Activated CD8-positive, alpha-beta memory T cell treated with anti-CD3 and anti-CD28 coated beads for 1 hour (primary cell): ENCODE data around the gene MAST2.
"Not testable (repeated sequence)": the region's sequence is repeated elsewhere in the genome, so short reads cannot be mapped to it uniquely, and the experiment has no call there.

Experiments
- DNase-seq, 2 donors: peaks; one replicate each; pipeline ENCODE4 v3.0.0-alpha.2; 2020; ENCODE audit warnings: low read depth in 1 of 2; ENCODE audit errors: extremely low read depth in 1 of 2

Gene MAST2

GRCh38 chr1:45891087-45891486 lies 87.7 kb downstream of the MAST2 start:
- DNase-seq, result no peak

GRCh38 chr1:45892068-45892785 lies 88.8 kb downstream of the MAST2 start:
- no peak for DNase-seq

- no peak for DNase-seq
Observed at GRCh38 chr1:45894331-45894730, 90.9 kb downstream of the MAST2 start.

GRCh38 chr1:45894921-45895320 lies 91.5 kb downstream of the MAST2 start:
- DNase-seq, result no peak

GRCh38 chr1:45895406-45895805 lies 92.0 kb downstream of the MAST2 start:
- no peak for DNase-seq

- DNase-seq, result no peak
Observed at GRCh38 chr1:45906883-45907282, 103.5 kb downstream of the MAST2 start.

GRCh38 chr1:45908611-45909140 lies 105.3 kb downstream of the MAST2 start:
- no peak for DNase-seq

GRCh38 chr1:45911634-45912033 lies 108.2 kb downstream of the MAST2 start:
- DNase-seq, result no peak

GRCh38 chr1:45913183-45913683 lies 109.8 kb downstream of the MAST2 start:
- DNase-seq, result no peak

- DNase-seq, result no peak
Observed at GRCh38 chr1:45913731-45914501, 110.5 kb downstream of the MAST2 start.

GRCh38 chr1:45914836-45915235 lies 111.4 kb downstream of the MAST2 start:
- no peak for DNase-seq

- DNase-seq, result no peak
Observed at GRCh38 chr1:45922374-45922773, 119.0 kb downstream of the MAST2 start.

- no peak for DNase-seq
Observed at GRCh38 chr1:45922813-45923212, 119.4 kb downstream of the MAST2 start.

- no peak for DNase-seq
Observed at GRCh38 chr1:45923343-45923742, 119.9 kb downstream of the MAST2 start.

- DNase-seq, result no peak
Observed at GRCh38 chr1:45924736-45925135, 121.3 kb downstream of the MAST2 start.

GRCh38 chr1:45925728-45926287 lies 122.4 kb downstream of the MAST2 start:
- DNase-seq, result no peak

GRCh38 chr1:45926330-45926729 lies 122.9 kb downstream of the MAST2 start:
- no peak for DNase-seq

- DNase-seq, result not testable (repeated sequence)
Observed at GRCh38 chr1:45927231-45927915, 124.0 kb downstream of the MAST2 start.

- no peak for DNase-seq
Observed at GRCh38 chr1:45928486-45929205, 125.2 kb downstream of the MAST2 start.

GRCh38 chr1:45929257-45929687 lies 125.9 kb downstream of the MAST2 start:
- DNase-seq, result no peak
